ENCODE data around the gene RGMA.

DNA sequence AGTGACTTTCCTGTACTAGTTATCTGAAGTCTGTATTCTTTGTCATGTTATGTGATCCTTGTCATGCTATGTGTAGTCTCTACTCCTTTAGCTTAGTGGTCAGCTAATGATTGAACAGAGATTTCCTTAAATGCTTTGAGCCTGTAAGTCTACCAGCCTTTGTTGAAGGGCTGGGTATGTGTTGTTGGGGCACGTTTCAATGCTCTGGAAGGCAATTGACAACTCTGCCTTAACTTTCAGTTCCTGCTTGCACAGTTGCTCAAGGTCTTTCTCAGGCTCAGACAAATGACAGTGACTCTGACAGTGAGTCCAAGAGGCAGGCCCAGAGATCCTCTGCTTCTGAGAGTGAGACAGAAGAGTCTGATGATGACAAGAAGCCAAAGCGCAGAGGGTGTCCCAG is 99.5 kb downstream of the RGMA start:
- no peak for TF ChIP-seq POLR2A (IDR thresholded peaks at IDR 0.05)
- TF ChIP-seq, protein P1, sequence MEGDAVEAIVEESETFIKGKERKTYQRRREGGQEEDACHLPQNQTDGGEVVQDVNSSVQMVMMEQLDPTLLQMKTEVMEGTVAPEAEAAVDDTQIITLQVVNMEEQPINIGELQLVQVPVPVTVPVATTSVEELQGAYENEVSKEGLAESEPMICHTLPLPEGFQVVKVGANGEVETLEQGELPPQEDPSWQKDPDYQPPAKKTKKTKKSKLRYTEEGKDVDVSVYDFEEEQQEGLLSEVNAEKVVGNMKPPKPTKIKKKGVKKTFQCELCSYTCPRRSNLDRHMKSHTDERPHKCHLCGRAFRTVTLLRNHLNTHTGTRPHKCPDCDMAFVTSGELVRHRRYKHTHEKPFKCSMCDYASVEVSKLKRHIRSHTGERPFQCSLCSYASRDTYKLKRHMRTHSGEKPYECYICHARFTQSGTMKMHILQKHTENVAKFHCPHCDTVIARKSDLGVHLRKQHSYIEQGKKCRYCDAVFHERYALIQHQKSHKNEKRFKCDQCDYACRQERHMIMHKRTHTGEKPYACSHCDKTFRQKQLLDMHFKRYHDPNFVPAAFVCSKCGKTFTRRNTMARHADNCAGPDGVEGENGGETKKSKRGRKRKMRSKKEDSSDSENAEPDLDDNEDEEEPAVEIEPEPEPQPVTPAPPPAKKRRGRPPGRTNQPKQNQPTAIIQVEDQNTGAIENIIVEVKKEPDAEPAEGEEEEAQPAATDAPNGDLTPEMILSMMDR (IDR thresholded peaks at IDR 0.05): no peak

Measured in tibial nerve (tissue), 3 donors.